Activated T-cell treated with anti-CD3 and anti-CD28 coated beads, Interleukin-2, amount 50 U/mL, for 24 hours (primary cell): ENCODE data around the gene TCF7.

Source experiments
- DNase-seq: peaks from one replicate; pipeline ENCODE4 v3.0.0-alpha.2; 2020
- H3K27ac Mint-ChIP-seq: 2 replicates; pipeline ENCODE4 v1.8.0; 2020; ENCODE audit warnings: mild to moderate bottlenecking, mixed read lengths
- H3K27me3 Mint-ChIP-seq: 2 replicates; pipeline ENCODE4 v1.8.0; 2020; ENCODE audit warnings: mixed read lengths
- H3K36me3 Mint-ChIP-seq: 2 replicates; pipeline ENCODE4 v1.8.0; 2020; ENCODE audit warnings: low read depth, mixed read lengths
- H3K4me1 Mint-ChIP-seq: 2 replicates; pipeline ENCODE4 v1.8.0; 2020; ENCODE audit warnings: low read depth, mixed read lengths
- H3K4me3 Mint-ChIP-seq: 2 replicates; pipeline ENCODE4 v1.8.0; 2020; ENCODE audit warnings: mild to moderate bottlenecking, moderate library complexity, mixed read lengths
- H3K9me3 Mint-ChIP-seq: 2 replicates; pipeline ENCODE4 v1.8.0; 2020; ENCODE audit warnings: mixed read lengths

The TCF7 gene

GRCh38 chr5:134175921-134176510 lies 61.5 kb downstream of the TCF7 start:
- peaks cover 40% of the 10 kb centered on the region for H3K4me1 Mint-ChIP-seq
- H3K27me3 Mint-ChIP-seq: no peaks in the 10 kb centered on the region
- H3K36me3 Mint-ChIP-seq: peaks cover 46% of the 10 kb centered on the region
- DNase-seq: no peak
- H3K27ac Mint-ChIP-seq: peak overlapping the region; percentile 98
- no peaks in the 10 kb centered on the region for H3K9me3 Mint-ChIP-seq
- H3K4me3 Mint-ChIP-seq: peak overlapping the region; percentile 97

DNA sequence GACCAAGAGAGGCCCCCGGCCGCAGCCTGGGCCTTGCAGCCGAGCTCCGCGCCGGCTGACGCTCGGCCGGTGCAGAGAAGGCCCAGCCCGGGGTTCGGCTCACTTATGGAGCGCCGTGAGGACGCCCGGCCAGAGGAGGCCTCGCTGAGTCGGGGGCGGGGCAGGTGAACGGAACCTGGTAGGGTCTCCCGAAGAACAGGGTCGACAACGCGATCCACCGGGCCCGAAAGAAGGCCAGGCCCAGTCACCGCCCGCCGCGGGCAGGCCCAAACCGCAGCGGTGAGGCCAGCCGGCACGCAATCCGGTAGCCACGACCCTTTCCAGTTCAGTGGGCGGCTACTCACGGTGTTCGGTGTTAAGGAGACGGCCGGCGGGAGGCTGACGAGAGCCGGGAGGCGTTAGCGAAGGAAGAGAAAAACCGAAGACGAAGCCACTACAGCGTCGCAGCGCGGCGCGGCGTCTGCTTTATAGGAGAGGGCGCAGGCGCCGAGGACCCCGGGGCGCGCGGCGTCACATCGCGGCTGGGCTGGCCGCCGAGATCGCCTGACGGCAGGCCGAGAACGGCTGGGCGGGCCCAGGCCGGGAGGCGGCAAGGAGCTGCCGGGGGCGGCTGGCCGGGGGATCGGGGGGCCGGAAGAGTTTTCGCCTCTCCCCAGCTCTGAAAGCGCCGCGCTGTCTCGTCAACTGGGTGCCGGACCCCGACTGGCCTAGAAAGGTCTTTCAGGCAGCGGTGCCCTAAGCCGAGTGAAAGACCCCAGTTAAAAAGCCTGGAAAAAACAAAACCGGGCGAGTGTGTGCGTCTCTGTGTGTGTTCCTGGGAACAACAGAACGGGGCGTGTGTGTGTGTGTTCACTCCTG lies 62.3 kb downstream of the TCF7 start, which contains the start of gene SKP1:
SKP1 (minus strand) TSS at position 440 of the 858 bp plus-strand sequence. CDS start 2,928 bp downstream, outside the sequence.
- Mint-ChIP-seq H3K36me3 (peaks cover 39% of the 10 kb centered on the region), H3K27me3 (no peaks in the 10 kb centered on the region), H3K4me3 (peak within 1 kb of the TSS; percentile 97)

DNA sequence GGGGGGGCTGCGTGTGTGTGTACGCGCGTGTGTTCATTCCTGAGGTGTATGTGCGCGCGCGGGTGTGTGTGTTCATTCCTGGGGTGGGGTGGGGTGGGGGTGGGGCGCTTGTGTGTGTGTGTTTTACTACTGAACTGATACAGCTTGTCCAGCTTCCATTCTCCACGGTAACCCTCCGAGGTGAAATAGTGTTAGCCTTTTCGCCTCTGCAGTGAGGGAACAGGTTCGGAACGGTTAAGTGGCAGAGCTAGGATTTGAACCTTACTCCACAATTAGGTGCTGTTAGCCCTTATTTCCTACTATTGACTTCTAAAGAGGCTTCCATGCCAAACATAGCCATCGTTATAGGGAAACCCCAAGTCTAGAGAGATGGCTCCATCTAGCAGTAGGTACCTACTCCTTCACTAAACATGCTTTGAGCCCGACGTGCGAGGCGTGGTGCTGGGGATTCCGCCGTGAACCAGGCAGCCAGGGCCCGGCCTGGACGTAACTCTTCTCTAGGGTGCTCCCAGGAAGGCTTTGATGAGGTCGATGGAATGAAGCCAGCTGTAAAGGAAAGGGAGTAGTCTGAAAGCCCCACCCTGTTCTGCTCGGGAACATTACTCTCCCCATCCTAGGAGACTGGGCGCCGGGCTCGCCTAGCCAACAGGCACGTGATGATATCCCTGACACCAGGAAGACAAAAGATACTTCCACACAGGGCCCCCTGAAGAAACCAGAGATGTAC lies 63.1 kb downstream of the TCF7 start:
- H3K27ac Mint-ChIP-seq: peak overlapping the region; percentile 98

More for the DNA sequence above, 62.3 kb downstream of the TCF7 start, which contains the start of gene SKP1:
- peak within 1 kb of the TSS; percentile 98 for H3K27ac Mint-ChIP-seq
- DNase-seq: peak; percentile 94
- peaks cover 34% of the 10 kb centered on the region for H3K4me1 Mint-ChIP-seq
- H3K9me3 Mint-ChIP-seq: no peaks in the 10 kb centered on the region

GRCh38 chr5:134178096-134178419 lies 63.6 kb downstream of the TCF7 start:
- DNase-seq: no peak
- peaks cover 25% of the 10 kb centered on the region for H3K4me1 Mint-ChIP-seq
- no peaks in the 10 kb centered on the region for H3K9me3 Mint-ChIP-seq
- H3K27ac Mint-ChIP-seq: peak overlapping the region; percentile 98
- H3K4me3 Mint-ChIP-seq: peak overlapping the region; percentile 97
- peaks cover 27% of the 10 kb centered on the region for H3K36me3 Mint-ChIP-seq
- H3K27me3 Mint-ChIP-seq: no peaks in the 10 kb centered on the region

More for the DNA sequence above, 63.1 kb downstream of the TCF7 start:
- Mint-ChIP-seq H3K27me3 (no peaks in the 10 kb centered on the region), H3K36me3 (peaks cover 31% of the 10 kb centered on the region), H3K9me3 (no peaks in the 10 kb centered on the region), H3K4me1 (peaks cover 28% of the 10 kb centered on the region), H3K4me3 (peak overlapping the region; percentile 97)
- no peak for DNase-seq

DNA sequence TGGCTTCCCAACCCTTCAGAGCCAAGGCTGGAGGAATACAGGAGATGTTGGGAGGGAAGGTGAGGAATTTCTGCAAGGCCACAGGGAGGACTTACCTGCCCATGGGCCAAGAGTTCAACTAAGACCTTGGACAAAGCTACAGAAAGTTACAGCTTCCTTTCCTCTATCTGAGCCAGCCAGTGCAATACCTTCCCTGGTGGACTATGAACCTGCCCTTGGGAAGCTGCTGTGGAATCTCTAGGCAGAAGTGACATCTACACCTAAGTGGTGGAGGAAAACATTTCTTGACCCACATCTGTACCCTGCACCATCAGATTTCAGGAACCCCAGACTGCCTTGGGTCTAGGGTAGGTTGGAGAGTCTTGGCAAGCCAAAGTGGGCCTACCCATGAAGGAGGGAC lies 69.0 kb downstream of the TCF7 start:
- H3K9me3 Mint-ChIP-seq: no peaks in the 10 kb centered on the region

GRCh38 chr5:134184155-134185135 lies 70.0 kb downstream of the TCF7 start:
- H3K9me3 Mint-ChIP-seq: no peaks in the 10 kb centered on the region
- H3K27ac Mint-ChIP-seq: no peak overlapping the region
- DNase-seq: peak; percentile 82
- H3K4me3 Mint-ChIP-seq: no peak overlapping the region
- H3K27me3 Mint-ChIP-seq: no peaks in the 10 kb centered on the region
- no peaks in the 10 kb centered on the region for H3K36me3 Mint-ChIP-seq
- no peaks in the 10 kb centered on the region for H3K4me1 Mint-ChIP-seq

More for the DNA sequence above, 69.0 kb downstream of the TCF7 start:
- H3K27me3 Mint-ChIP-seq: no peaks in the 10 kb centered on the region
- no peaks in the 10 kb centered on the region for H3K4me1 Mint-ChIP-seq
- H3K36me3 Mint-ChIP-seq: no peaks in the 10 kb centered on the region
- no peak for DNase-seq
- H3K27ac Mint-ChIP-seq: no peak overlapping the region
- no peak overlapping the region for H3K4me3 Mint-ChIP-seq

DNA sequence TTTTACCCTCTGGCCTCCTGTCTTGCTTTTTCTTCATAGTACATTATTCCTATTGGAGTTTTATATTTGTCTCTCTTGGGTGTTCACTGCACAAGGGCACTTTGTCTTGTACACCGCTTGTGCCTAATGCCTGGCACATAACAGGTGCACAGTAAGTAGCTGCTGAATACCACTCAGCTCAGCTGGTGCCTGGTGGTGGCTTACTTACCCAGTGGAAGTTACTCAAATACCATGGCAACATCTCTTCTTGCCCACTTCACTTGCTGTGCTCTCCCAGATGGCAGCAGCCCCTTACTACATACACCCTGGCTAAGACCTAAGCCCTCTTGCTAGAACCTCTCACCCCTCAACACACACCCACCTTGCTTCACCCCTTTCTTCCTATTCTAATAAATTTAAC lies 73.6 kb downstream of the TCF7 start:
- no peak for DNase-seq
- H3K4me1 Mint-ChIP-seq: no peaks in the 10 kb centered on the region
- peaks cover 2% of the 10 kb centered on the region for H3K36me3 Mint-ChIP-seq
- H3K27ac Mint-ChIP-seq: peak overlapping the region; percentile 35
- no peaks in the 10 kb centered on the region for H3K27me3 Mint-ChIP-seq
- no peak overlapping the region for H3K4me3 Mint-ChIP-seq
- H3K9me3 Mint-ChIP-seq: no peaks in the 10 kb centered on the region

- peaks cover 8% of the 10 kb centered on the region for H3K36me3 Mint-ChIP-seq
- no peak overlapping the region for H3K4me3 Mint-ChIP-seq
- no peaks in the 10 kb centered on the region for H3K4me1 Mint-ChIP-seq
- no peaks in the 10 kb centered on the region for H3K27me3 Mint-ChIP-seq
- no peak for DNase-seq
- H3K9me3 Mint-ChIP-seq: no peaks in the 10 kb centered on the region
- no peak overlapping the region for H3K27ac Mint-ChIP-seq
Measured at GRCh38 chr5:134189031-134189430, 74.5 kb downstream of the TCF7 start.

DNA sequence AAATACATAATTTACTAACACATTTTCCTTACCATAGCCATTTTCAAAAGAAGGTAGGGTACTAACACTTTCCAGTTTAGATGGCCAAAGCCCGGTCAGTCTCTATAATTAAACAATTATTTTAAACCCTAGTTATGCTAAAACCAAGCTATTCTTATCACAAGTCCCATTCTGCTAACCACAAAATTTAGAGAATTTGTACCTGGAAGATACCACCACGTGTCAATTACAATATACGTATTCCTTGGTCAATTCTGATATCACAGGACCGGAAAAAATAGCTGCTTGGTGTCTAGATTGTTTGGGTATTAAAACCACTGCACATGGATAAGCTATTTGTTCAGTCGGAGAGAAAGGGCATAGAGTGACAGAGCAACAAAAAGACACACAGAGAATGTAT lies 81.2 kb downstream of the TCF7 start:
- no peak overlapping the region for H3K27ac Mint-ChIP-seq
- H3K9me3 Mint-ChIP-seq: no peaks in the 10 kb centered on the region
- no peak overlapping the region for H3K4me3 Mint-ChIP-seq
- no peaks in the 10 kb centered on the region for H3K27me3 Mint-ChIP-seq
- no peaks in the 10 kb centered on the region for H3K4me1 Mint-ChIP-seq
- peaks cover 74% of the 10 kb centered on the region for H3K36me3 Mint-ChIP-seq
- no peak for DNase-seq
